CD4-positive, alpha-beta T cell treated with Interferon gamma for 1 hour (primary cell): Measurements from ENCODE around the gene KPTN.
"Not testable (repeated sequence)": the region's sequence is repeated elsewhere in the genome, so short reads cannot be mapped to it uniquely, and the experiment has no call there.

Experiments used
- DNase-seq: peaks from one replicate; pipeline ENCODE4 v3.0.0-alpha.2; 2020

KPTN gene

DNA sequence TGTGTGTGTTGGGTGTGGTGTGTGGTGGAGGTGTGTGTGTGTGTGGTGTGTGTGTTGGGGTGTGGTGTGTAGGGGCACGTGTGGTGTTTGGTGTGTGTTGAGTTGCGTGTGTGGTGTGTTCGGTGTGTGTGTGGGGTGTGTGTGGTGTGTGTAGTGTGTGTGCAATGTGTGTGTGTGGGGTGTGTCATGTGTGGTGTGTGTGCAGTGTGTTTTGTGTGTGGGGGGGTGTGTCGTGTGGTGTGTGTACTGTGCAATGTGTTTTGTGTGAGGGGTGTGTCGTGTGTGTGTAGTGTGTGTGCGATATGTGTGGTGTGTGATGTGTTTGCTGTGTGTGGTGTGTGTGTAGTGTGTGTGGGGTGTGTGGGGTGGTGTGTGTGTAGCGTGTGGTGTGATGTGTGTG is 6.0 kb upstream of the KPTN start:
- DNase-seq: no peak

- no peak for DNase-seq
Measured at GRCh38 chr19:47489072-47489914, 5.3 kb upstream of the KPTN start.

GRCh38 chr19:47487551-47488515 is 3.8 kb upstream of the KPTN start:
- DNase-seq: no peak

GRCh38 chr19:47486900-47487299 is 2.9 kb upstream of the KPTN start:
- no peak for DNase-seq

DNA sequence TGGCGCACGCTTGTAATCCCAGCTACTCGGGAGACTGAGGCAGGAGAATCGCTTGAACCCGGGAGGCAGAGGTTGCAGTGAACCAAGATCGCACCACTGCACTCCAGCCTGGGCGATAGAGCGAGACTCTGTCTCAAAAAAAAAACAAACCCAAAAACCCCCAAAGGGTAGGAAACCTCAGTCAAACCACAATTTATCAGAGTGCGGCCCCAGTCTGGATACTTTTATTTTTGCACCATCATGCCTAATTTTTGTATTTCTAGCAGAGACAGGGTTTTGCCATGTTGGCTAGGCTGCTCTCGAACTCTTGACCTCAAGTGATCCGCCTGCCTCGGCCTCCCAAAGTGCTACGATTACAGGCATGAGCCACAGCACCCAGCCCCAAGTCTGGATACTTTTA is 2.2 kb upstream of the KPTN start:
- not testable (repeated sequence) for DNase-seq

- DNase-seq: no peak
Measured at GRCh38 chr19:47485210-47485609, 1.2 kb upstream of the KPTN start.

DNA sequence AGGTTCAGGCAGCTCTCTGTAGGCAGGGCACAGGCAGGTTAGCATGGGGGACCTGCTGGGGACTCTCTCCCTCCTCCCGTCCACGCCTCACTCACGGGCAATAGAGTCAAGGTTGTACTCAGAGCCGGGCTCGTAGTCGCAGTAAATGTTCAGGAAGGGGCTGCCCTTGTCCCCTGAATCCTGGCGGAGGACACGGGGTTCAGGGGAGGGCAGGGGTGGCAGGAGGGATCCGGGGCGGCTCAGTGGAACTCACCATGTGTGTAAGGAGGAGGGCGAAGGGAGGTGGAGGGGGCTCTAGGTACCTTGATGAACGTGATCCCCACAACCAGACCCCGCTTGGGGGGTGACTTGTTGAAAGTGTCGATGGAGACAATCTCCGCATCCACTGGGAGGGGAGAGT is 819 bp downstream of the KPTN start:
- no peak for DNase-seq

DNA sequence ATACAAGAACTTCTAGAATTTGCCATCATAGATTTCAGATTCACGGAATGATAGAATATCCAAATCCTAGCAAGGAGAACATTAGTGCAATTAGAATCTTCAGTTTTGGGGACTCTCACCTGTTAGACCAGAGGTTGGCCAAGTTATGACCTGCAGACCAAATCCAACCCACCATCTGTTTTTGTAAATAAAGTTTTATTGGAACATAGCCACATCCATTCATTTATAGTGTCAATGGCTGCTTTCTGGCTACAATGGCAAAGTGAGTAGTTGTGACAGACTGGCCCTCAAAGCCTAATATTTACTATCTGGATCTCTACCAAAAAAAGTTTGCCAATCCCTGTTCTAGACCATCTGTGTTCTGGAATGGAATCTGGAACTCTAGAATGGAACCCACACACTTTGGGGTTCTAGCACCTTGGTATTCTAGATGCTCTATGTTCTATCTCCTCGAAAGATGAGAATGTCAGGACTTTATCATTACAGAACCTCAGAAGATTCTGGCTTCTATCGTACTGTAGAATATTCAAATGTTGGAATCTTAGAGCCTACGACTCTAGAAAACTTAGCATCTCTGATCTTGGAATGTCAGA is 2.5 kb downstream of the KPTN start:
- no peak for DNase-seq

GRCh38 chr19:47480658-47481057 is 3.4 kb downstream of the KPTN start:
- no peak for DNase-seq

DNA sequence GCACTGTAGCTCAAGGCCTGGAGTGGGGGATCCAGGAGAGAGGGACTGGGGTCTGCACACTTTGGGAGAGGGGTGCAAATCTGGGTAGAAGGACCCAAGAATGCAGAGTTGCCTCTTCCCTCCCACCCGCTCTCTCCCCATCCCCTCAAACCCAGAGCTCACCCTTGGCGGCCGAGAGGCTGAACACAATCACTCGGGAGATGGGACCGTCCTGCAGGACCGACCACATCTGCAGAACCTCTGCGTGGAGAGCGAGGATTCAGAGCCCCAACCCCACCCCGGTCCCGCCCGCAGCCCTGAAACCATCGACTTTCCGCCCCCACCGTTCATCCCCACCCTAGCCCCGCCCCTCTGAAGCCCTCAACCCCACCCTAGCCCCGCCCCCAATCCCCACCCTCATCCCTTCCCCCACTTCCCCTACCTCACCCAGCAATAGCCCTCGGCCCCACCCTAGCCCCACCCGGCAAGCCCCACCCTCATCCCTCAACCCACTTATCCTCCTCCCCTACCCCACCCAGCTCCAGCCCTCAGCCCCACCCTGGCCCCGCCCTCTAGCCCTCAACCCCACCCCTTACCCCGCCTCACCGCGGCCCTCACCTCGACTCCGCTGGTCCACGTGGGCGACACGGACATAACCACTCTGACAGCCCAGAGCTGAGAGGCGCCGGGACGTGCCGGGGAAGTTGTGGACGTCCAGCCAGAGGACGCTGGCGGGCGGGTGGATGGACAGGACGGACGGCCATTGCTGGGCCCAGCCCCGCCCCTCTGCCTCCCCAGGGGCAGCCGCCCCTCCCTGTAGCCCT is 4.1 kb downstream of the KPTN start:
- no peak for DNase-seq

DNA sequence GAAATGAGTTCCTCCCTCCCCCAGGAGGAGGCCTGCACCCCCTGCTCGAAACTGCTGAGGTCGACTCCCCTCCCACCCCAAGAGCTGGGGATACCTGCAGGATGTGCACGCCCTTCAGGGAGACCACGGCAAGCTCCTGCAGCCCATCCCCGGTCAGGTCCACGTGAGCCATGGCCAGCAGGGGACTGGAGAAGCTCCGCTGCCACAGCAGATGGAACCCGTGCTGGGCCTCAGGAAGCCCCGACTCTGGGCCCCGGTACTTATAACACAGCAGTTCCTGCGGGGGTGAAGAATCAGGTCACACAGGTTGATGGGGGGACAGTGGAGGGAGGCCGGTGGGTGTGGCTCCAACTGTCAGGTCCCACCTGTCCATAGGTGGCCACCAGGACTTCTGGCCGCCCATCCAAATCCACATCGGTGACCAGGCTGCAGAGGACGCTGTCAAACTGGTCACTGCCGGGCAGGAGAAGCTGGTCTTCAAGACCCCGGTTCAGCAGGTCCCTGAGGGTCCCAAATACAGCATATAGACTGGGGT is 7.5 kb downstream of the KPTN start:
- DNase-seq: no peak

- no peak for DNase-seq
Measured at GRCh38 chr19:47475465-47475864, 8.6 kb downstream of the KPTN start.

GRCh38 chr19:47473336-47473735 is 10.7 kb downstream of the KPTN start:
- no peak for DNase-seq

GRCh38 chr19:47471733-47472457 is 12.1 kb downstream of the KPTN start, which contains the start of gene SLC8A2:
TSS of gene SLC8A2 (minus strand) at chr19:47471893. CDS start at chr19:47466403, 5,490 bp downstream.
- DNase-seq: peak; percentile 62

DNA sequence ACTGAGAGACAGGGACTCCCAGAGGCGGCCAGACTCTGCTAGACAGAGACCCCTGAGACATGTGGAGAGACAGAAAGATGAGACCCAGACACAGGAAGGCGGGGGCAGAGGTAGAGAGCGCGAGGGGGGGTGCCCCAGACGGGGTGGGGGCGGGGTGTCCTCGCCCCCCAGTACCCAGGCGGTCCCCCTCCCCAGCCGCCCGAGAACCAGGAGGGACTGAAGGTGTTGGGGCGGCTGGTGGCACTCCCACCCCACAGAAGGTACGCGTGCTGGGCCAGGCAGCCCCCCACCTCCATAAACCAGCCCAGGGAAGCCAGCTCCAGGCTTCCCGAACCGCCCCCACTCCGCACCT is 12.7 kb downstream of the KPTN start:
- DNase-seq: no peak

DNA sequence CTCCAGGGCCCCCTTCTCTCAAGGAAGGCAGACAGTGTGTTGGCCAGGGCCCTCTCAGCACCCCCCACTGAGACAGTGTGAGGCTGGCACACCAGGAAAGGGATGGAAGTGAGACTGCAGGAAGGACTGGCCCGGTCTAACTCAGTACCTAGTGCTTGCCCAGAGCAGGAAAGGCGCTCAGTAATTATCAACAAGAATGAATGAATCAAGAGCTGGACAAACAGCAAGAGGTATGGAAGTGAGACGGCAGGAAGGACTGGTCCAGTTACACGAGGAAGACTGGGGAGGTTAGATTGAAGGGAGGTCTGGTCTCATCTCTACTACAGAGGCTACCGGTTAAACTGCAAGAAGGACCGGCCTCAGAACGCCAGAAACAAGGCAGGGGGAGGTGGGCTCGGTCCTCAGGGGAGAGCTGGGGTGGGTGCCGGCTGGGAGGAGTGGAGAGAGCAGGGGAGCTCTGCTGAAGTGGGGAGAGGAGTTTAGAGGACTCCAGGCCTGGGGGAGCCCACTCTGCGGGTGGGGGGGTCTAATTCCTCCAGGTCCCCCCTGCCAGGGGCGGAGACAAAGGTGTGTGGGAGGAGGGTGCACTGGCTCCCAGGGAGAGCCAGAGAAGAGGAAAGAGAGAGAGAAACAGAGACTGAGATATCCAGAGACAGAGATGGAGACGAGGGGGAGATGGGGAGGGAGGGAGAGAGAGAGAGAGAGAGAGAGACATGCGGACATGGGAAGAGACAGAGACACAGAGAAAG is 13.4 kb downstream of the KPTN start:
- DNase-seq: no peak

- DNase-seq: no peak
Measured at GRCh38 chr19:47469719-47470118, 14.3 kb downstream of the KPTN start.

GRCh38 chr19:47469363-47469700 is 14.7 kb downstream of the KPTN start:
- DNase-seq: no peak

- DNase-seq: no peak
Measured at GRCh38 chr19:47467914-47468313, 16.1 kb downstream of the KPTN start.

DNA sequence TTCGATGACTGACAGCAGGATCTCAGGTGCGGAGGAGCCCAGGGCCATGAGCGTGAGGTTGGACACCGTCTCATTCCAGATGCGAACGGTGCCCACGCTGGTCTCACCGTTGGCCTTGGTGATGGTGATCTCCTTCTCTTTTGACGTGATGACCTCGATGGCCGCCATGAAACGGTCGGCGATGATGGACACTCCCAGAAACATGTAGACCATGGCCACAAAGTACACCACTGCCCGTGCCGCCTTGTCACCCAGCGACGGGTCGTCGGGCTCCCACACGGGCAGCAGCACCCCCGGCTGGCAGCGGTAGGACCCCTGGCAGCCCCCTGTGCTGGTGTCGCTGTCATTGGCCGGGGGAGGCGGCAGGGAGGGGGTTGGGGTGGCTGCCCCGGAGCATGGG is 18.1 kb downstream of the KPTN start:
- no peak for DNase-seq
